HG02623 (cell line): ENCODE measurements around the gene RGCC.
A peak's percentile ranks its signal among the peaks of the same experiment; 100 is the strongest.
"Not testable (repeated sequence)": the region's sequence is repeated elsewhere in the genome, so short reads cannot be mapped to it uniquely, and the experiment has no call there.

Source experiments
- ATAC-seq: cut with Tn5 transposase; IDR thresholded peaks from one replicate; pipeline ENCODE4 v1.9.1; 2021; ENCODE audit warnings: moderate library complexity; ENCODE audit not compliant: unreplicated experiment

RGCC gene

GRCh38 chr13:41456768-41457588 lies at the start of gene RGCC:
Gene RGCC (plus strand): TSS chr13:41457550. CDS start chr13:41457708, 158 bp downstream.
- ATAC-seq, result peak; percentile 59

GRCh38 chr13:41408121-41408520 lies 49.2 kb upstream of the RGCC start:
- no peak for ATAC-seq

- no peak for ATAC-seq
Observed at GRCh38 chr13:41408746-41409145, 48.6 kb upstream of the RGCC start.

GRCh38 chr13:41409611-41410010 lies 47.7 kb upstream of the RGCC start:
- no peak for ATAC-seq

- no peak for ATAC-seq
Observed at GRCh38 chr13:41411060-41411459, 46.3 kb upstream of the RGCC start.

- ATAC-seq, result no peak
Observed at GRCh38 chr13:41411522-41411921, 45.8 kb upstream of the RGCC start.

- no peak for ATAC-seq
Observed at GRCh38 chr13:41413872-41414271, 43.5 kb upstream of the RGCC start.

- no peak for ATAC-seq
Observed at GRCh38 chr13:41416276-41416675, 41.1 kb upstream of the RGCC start.

- no peak for ATAC-seq
Observed at GRCh38 chr13:41418027-41418426, 39.3 kb upstream of the RGCC start.

GRCh38 chr13:41418731-41419130 lies 38.6 kb upstream of the RGCC start:
- ATAC-seq, result no peak

GRCh38 chr13:41419206-41419605 lies 38.1 kb upstream of the RGCC start:
- no peak for ATAC-seq

GRCh38 chr13:41420146-41420545 lies 37.2 kb upstream of the RGCC start:
- ATAC-seq, result no peak

GRCh38 chr13:41421330-41421729 lies 36.0 kb upstream of the RGCC start:
- ATAC-seq, result not testable (repeated sequence)

- not testable (repeated sequence) for ATAC-seq
Observed at GRCh38 chr13:41421983-41422382, 35.4 kb upstream of the RGCC start.

- not testable (repeated sequence) for ATAC-seq
Observed at GRCh38 chr13:41423259-41423658, 34.1 kb upstream of the RGCC start.

- not testable (repeated sequence) for ATAC-seq
Observed at GRCh38 chr13:41424675-41425074, 32.7 kb upstream of the RGCC start.

- no peak for ATAC-seq
Observed at GRCh38 chr13:41426047-41426446, 31.3 kb upstream of the RGCC start.

GRCh38 chr13:41427666-41428065 lies 29.7 kb upstream of the RGCC start:
- ATAC-seq, result no peak

GRCh38 chr13:41428155-41428554 lies 29.2 kb upstream of the RGCC start:
- no peak for ATAC-seq

- ATAC-seq, result not testable (repeated sequence)
Observed at GRCh38 chr13:41434030-41434429, 23.3 kb upstream of the RGCC start.

GRCh38 chr13:41434831-41435520 lies 22.4 kb upstream of the RGCC start:
- ATAC-seq, result no peak

GRCh38 chr13:41443969-41444368 lies 13.4 kb upstream of the RGCC start:
- ATAC-seq, result no peak
